Measurements from ENCODE around the gene TP53AIP1. TPM values are rescaled to one million over a fixed set of nuclear protein-coding genes. Genes with fewer than 3 reads are reported as not detected.
A peak's percentile ranks its signal among the peaks of the same experiment; 100 is the strongest.

The TP53AIP1 gene
- total RNA-seq, 1 donor from 2014 or later, result 0.24 TPM

GRCh38 chr11:128936606-128937251 is 5.9 kb downstream of the TP53AIP1 start:
- peak overlapping the region; percentile 31 for H3K4me3 Mint-ChIP-seq
- peaks cover 10% of the 10 kb centered on the region for H3K27me3 Mint-ChIP-seq
- peak overlapping the region; percentile 65 for H3K27ac Mint-ChIP-seq
- no peaks in the 10 kb centered on the region for H3K36me3 Mint-ChIP-seq
- H3K4me1 Mint-ChIP-seq (ENCODE audit: unreplicated experiment), result peaks cover 27% of the 10 kb centered on the region
- no peak for TF ChIP-seq CTCF (conservative IDR thresholded peaks at IDR 0.05)
- H3K9me3 Mint-ChIP-seq, result peaks cover 5% of the 10 kb centered on the region
- no peak for DNase-seq (ENCODE audit: extremely low spot score, unreplicated experiment)

- DNase-seq (ENCODE audit: extremely low spot score, unreplicated experiment), result no peak
- Mint-ChIP-seq H3K4me3 (no peak overlapping the region), H3K4me1 (ENCODE audit: unreplicated experiment) (peaks cover 33% of the 10 kb centered on the region), H3K36me3 (no peaks in the 10 kb centered on the region), H3K27ac (no peak overlapping the region), H3K9me3 (peaks cover 5% of the 10 kb centered on the region), H3K27me3 (peaks cover 18% of the 10 kb centered on the region)
- TF ChIP-seq CTCF (conservative IDR thresholded peaks at IDR 0.05), result no peak
Observed at GRCh38 chr11:128934926-128935325, 7.7 kb downstream of the TP53AIP1 start.

- H3K36me3 Mint-ChIP-seq, result no peaks in the 10 kb centered on the region
- no peak for DNase-seq (ENCODE audit: extremely low spot score, unreplicated experiment)
- H3K27me3 Mint-ChIP-seq, result peaks cover 24% of the 10 kb centered on the region
- no peak for TF ChIP-seq CTCF (conservative IDR thresholded peaks at IDR 0.05)
- peaks cover 5% of the 10 kb centered on the region for H3K9me3 Mint-ChIP-seq
- no peak overlapping the region for H3K27ac Mint-ChIP-seq
- H3K4me3 Mint-ChIP-seq, result no peak overlapping the region
- H3K4me1 Mint-ChIP-seq (ENCODE audit: unreplicated experiment), result peaks cover 39% of the 10 kb centered on the region
Observed at GRCh38 chr11:128934351-128934750, 8.3 kb downstream of the TP53AIP1 start.

- H3K9me3 Mint-ChIP-seq, result peaks cover 5% of the 10 kb centered on the region
- H3K27me3 Mint-ChIP-seq, result peaks cover 27% of the 10 kb centered on the region
- H3K27ac Mint-ChIP-seq, result no peak overlapping the region
- H3K36me3 Mint-ChIP-seq, result no peaks in the 10 kb centered on the region
- no peak for TF ChIP-seq CTCF (conservative IDR thresholded peaks at IDR 0.05)
- no peak for DNase-seq (ENCODE audit: extremely low spot score, unreplicated experiment)
- no peak overlapping the region for H3K4me3 Mint-ChIP-seq
- peaks cover 43% of the 10 kb centered on the region for H3K4me1 Mint-ChIP-seq (ENCODE audit: unreplicated experiment)
Observed at GRCh38 chr11:128933481-128934178, 9.0 kb downstream of the TP53AIP1 start.

- Mint-ChIP-seq H3K4me3 (no peak overlapping the region), H3K4me1 (ENCODE audit: unreplicated experiment) (peaks cover 38% of the 10 kb centered on the region), H3K9me3 (peaks cover 5% of the 10 kb centered on the region), H3K27ac (no peak overlapping the region), H3K36me3 (no peaks in the 10 kb centered on the region), H3K27me3 (peaks cover 33% of the 10 kb centered on the region)
- no peak for DNase-seq (ENCODE audit: extremely low spot score, unreplicated experiment)
- TF ChIP-seq CTCF (conservative IDR thresholded peaks at IDR 0.05), result no peak
Observed at GRCh38 chr11:128931668-128932067, 11.0 kb downstream of the TP53AIP1 start.
